Uterus (tissue), 4 donors: ENCODE results near the gene N4BP2. TPM values are rescaled to one million over a fixed set of nuclear protein-coding genes. Genes with fewer than 3 reads are reported as not detected.
"Not testable (repeated sequence)": the region's sequence is repeated elsewhere in the genome, so short reads cannot be mapped to it uniquely, and the experiment has no call there.

Source experiments
- DNase-seq, 2 donors: peaks; one replicate each; pipeline ENCODE4 v3.0.0-alpha.2; 2019 to 2020
- H3K27ac ChIP-seq, 2 donors: fragments of 200-600 bp; sonication (generic); 1 replicate in 1 of 2; 2 replicates in 1 of 2; pipeline ENCODE4 v1.5.1; 2016 to 2018
- H3K27me3 ChIP-seq, 2 donors: fragments of 200-600 bp; sonication (generic); one replicate each; pipeline ENCODE4 v1.5.1; 2018 to 2019; ENCODE audit warnings: control low read depth in 1 of 2
- H3K36me3 ChIP-seq, 2 donors: fragments of 200-600 bp; sonication (generic); one replicate each; pipeline ENCODE4 v1.5.1; 2019; ENCODE audit warnings: control low read depth in 1 of 2
- H3K4me1 ChIP-seq, 2 donors: fragments of 200-600 bp; sonication (generic); one replicate each; pipeline ENCODE4 v1.5.1; 2018 to 2019; ENCODE audit warnings: control low read depth in 1 of 2
- H3K4me3 ChIP-seq, 2 donors: fragments of 200-600 bp; sonication (generic); 1 replicate in 1 of 2; 2 replicates in 1 of 2; pipeline ENCODE4 v1.5.1; 2018 to 2019; ENCODE audit warnings: mild to moderate bottlenecking in 1 of 2
- H3K9me3 ChIP-seq, 2 donors: fragments of 200-600 bp; sonication (generic); one replicate each; pipeline ENCODE4 v1.5.1; 2019; ENCODE audit warnings: control low read depth in 1 of 2
- POLR2A ChIP-seq, 2 donors: fragments of 450-650 bp; IDR thresholded peaks; one replicate each; pipeline ENCODE4 v1.6.1; 2016; ENCODE audit warnings: antibody characterized with exemption in 2 of 2, mild to moderate bottlenecking in 1 of 2, moderate library complexity in 1 of 2
- intact Hi-C: fragments of 100-400 bp; cut with DNase I; formaldehyde crosslinking; loops from one replicate; pipeline ENCODE4 v1.15.1; 2023; ENCODE audit warnings: low total_unique reads
- total RNA-seq, 4 donors: library from RNA; depleted of rRNA in 3 of 4; stranded (reverse); fragments of >200 nt in 3 of 4; gene quantifications; one replicate each; pipeline versions ENCODE4 v1.1.0 to v1.2.4, GENCODE V29; 2014 to 2023
- TF ChIP-seq, protein P1 (sequence below), 4 experiments: fragments of 200-600 bp in 2 of 4; fragments of 450-650 bp in 2 of 4; sonication (generic) in 2 of 4; IDR thresholded peaks; one replicate each; pipeline ENCODE4 v1.5.1; 2016 to 2019; ENCODE audit warnings: antibody characterized with exemption in 4 of 4, mild to moderate bottlenecking in 2 of 4, moderate library complexity in 1 of 4
- donor health status: DM: yes; HTN: yes; CAD: no.

Gene N4BP2
- total RNA-seq, result 10 to 100 TPM in 2 of 4 donors, 1 to 10 TPM in 2; 7.4 to 67.4 (median 13.8) TPM

DNA sequence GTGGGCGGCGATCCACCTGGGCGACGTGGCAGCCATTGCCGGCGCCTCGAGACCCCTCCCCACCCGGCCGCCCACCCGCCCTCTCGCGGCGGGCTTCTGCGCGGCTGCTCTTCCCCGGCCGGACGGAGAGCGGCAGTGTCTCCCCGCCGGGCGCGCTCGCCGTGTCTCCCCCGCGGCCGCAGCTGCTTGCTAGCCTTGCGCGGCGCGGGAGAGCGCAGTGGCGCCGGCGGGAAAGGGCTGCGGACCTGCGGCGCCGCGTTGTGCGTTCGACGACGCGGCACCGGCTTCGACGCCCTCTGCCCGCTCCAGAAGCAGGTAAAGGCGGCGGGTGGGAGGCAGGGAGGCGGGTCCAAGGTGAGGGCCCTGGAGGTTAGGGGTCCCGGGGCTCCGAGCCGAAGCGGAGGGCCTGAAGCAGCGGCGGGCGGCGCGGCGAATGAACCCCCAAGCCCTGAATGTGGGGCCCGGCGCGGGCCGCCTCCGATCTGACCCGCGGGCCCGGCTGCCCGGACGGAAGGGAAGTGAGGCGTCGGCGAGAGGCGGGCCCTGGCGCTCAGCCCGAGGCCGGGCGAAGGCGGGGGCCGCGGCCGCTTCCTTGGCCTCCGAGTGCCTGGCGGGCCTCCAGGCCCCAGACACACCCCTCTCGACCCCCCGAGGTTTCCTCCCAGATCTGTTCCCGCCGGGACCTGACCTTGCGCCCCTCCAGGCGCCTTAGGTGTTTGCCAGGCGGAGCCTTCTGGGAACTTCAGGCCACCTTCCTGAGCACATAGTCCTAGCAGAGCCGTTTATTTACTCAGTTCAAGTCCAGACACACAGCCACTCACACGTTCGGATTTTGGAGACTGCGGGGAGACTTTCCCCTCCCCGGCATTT lies at the start of gene N4BP2:
N4BP2 (plus strand) TSS at position 135 of the 870 bp plus-strand sequence. CDS start 40,491 bp downstream, outside the sequence.
- Histone ChIP-seq H3K9me3 (no peaks in the 10 kb centered on the region), H3K27me3 (no peaks in the 10 kb centered on the region), H3K4me1 (peaks cover 0 to 6% of the 10 kb centered on the region in 2 donors), H3K36me3 (no peaks in the 10 kb centered on the region), H3K4me3 (peak within 1 kb of the TSS; percentile 68 to 90), H3K27ac (peak within 1 kb of the TSS; percentile 98 to 100)
- intact Hi-C loops, result no loop called here
- peak; percentile 70 to 91 for TF ChIP-seq POLR2A (IDR thresholded peaks at IDR 0.05)
- TF ChIP-seq, protein P1, sequence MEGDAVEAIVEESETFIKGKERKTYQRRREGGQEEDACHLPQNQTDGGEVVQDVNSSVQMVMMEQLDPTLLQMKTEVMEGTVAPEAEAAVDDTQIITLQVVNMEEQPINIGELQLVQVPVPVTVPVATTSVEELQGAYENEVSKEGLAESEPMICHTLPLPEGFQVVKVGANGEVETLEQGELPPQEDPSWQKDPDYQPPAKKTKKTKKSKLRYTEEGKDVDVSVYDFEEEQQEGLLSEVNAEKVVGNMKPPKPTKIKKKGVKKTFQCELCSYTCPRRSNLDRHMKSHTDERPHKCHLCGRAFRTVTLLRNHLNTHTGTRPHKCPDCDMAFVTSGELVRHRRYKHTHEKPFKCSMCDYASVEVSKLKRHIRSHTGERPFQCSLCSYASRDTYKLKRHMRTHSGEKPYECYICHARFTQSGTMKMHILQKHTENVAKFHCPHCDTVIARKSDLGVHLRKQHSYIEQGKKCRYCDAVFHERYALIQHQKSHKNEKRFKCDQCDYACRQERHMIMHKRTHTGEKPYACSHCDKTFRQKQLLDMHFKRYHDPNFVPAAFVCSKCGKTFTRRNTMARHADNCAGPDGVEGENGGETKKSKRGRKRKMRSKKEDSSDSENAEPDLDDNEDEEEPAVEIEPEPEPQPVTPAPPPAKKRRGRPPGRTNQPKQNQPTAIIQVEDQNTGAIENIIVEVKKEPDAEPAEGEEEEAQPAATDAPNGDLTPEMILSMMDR (IDR thresholded peaks at IDR 0.05), result peak; percentile 61 to 99 (median 78)
- DNase-seq, result peak; percentile 77 to 83

DNA sequence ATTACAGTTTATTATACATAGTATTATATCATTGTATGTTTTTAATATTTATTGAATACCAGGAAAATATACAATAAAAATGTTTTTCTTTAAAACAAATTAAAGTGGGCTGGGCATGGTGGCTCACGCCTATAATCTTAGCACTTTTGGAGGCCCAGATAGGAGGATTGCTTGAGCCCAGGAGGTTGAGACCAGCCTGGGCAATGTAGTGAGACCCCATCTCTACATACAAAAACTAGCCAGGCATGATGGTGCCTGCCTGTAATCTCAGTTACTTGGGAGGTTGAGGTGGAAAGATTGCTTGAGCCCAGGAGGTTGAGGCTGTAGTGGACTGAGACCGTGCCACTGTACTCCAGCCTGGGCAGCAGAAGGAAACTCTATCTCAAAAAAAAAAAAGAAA lies 40.6 kb upstream of the N4BP2 start:
- H3K27me3 ChIP-seq, result no peaks in the 10 kb centered on the region
- DNase-seq, result no peak
- TF ChIP-seq, protein P1 (IDR thresholded peaks at IDR 0.05), result no peak
- no peaks in the 10 kb centered on the region for H3K9me3 ChIP-seq
- H3K4me1 ChIP-seq, result no peaks in the 10 kb centered on the region
- H3K36me3 ChIP-seq, result no peaks in the 10 kb centered on the region
- intact Hi-C loops, result no loop called here
- no peak overlapping the region for H3K4me3 ChIP-seq
- H3K27ac ChIP-seq, result no peak overlapping the region

DNA sequence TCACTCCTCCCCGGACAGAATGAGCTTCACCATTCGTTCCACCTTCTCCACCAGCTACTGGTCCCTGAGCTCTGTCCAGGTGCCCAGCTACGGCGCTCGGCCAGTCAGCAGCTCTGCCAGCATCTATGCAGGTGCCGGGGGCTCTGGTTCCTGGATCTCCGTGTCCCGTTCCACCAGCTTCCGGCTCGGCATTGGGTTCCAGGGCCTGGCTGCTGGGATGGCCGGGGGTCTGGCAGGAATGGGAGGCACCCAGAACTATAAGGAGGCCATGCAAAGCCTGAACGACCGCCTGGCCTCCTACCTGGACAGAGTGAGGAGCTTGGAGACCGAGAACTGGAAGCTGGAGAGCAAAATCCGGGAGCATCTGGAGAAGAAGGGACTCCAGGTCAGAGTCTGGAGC lies 36.4 kb upstream of the N4BP2 start:
- H3K27ac ChIP-seq, result no peak overlapping the region
- H3K9me3 ChIP-seq, result no peaks in the 10 kb centered on the region
- H3K4me1 ChIP-seq, result no peaks in the 10 kb centered on the region
- no peaks in the 10 kb centered on the region for H3K27me3 ChIP-seq
- H3K36me3 ChIP-seq, result no peaks in the 10 kb centered on the region
- no peak for DNase-seq
- TF ChIP-seq, protein P1 (IDR thresholded peaks at IDR 0.05), result no peak
- no peak for TF ChIP-seq POLR2A (IDR thresholded peaks at IDR 0.05)
- H3K4me3 ChIP-seq, result no peak overlapping the region
- intact Hi-C loops, result no loop called here

DNA sequence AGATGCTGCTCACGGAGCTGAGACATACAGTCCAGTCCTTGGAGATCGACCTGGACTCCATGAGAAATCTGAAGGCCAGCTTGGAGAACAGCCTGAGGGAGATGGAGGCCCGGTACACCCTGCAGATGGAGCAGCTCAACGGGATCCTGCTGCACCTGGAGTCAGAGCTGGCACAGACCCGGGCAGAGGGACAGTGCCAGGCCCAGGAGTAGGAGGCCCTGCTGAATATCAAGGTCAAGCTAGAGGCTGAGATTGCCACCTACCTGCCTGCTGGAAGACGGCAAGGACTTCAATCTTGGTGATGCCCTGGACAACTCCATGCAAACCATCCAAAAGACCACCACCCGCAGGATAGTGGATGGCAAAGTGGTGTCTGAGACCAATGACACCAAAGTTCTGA lies 35.5 kb upstream of the N4BP2 start:
- intact Hi-C loops, result not testable (repeated sequence)

DNA sequence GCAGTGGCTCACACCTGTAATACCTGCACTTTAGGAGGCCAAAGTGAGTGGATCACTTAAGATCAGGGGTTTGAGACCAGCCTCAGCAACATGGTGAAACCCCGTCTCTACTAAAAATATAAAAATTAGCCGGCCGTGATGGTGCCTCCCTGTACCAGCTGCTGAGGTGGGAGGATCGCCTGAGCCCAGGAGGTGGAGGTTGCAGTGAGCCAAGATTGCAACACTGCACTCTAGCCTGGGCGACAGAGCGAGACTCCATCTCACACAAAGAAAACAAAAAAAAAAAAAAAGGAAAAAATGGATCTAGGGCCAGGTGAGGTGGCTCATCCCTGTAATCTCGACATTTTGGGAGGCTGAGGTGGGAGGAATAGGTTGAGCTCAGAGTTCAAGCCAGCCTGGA lies 32.6 kb upstream of the N4BP2 start:
- H3K27me3 ChIP-seq, DNase-seq, H3K4me3 ChIP-seq, H3K36me3 ChIP-seq, H3K4me1 ChIP-seq, H3K27ac ChIP-seq, H3K9me3 ChIP-seq, intact Hi-C loops: not testable (repeated sequence)

More for the DNA sequence above, 35.5 kb upstream of the N4BP2 start:
- H3K36me3 ChIP-seq, H3K4me3 ChIP-seq, H3K9me3 ChIP-seq, H3K27ac ChIP-seq, DNase-seq, H3K4me1 ChIP-seq, H3K27me3 ChIP-seq: not testable (repeated sequence)

DNA sequence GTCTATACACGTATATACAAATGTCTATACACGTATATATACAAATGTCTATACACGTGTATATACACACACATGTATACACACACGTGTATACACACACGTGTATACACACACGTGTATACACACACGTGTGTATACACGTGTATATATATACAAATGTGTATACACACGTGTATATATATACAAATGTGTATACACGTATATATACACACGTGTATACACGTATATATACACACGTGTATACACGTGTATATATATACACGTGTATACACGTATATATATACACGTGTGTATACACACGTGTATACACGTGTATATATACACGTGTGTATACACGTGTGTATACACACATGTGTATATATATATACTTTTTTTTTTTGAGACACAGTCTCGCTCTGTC lies 23.9 kb upstream of the N4BP2 start:
- H3K36me3 ChIP-seq, result no peaks in the 10 kb centered on the region
- H3K9me3 ChIP-seq, result no peaks in the 10 kb centered on the region
- no peak for DNase-seq
- H3K4me3 ChIP-seq, result no peak overlapping the region
- H3K27me3 ChIP-seq, result no peaks in the 10 kb centered on the region
- H3K27ac ChIP-seq, result no peak overlapping the region
- intact Hi-C loops, result no loop called here
- no peaks in the 10 kb centered on the region for H3K4me1 ChIP-seq
- TF ChIP-seq POLR2A (IDR thresholded peaks at IDR 0.05), result no peak
- TF ChIP-seq, protein P1 (IDR thresholded peaks at IDR 0.05), result no peak
